ENCODE results near the gene HERC6. TPM values are rescaled to one million over a fixed set of nuclear protein-coding genes. Genes with fewer than 3 reads are reported as not detected.

Gene HERC6
- total RNA-seq: 12.4 and 12.8 TPM in 2 replicates

GRCh38 chr4:88378691-88379559 lies at the start of gene HERC6:
HERC6 (plus strand) TSS chr4:88378852; CDS start chr4:88378922, 70 bp downstream.

DNA sequence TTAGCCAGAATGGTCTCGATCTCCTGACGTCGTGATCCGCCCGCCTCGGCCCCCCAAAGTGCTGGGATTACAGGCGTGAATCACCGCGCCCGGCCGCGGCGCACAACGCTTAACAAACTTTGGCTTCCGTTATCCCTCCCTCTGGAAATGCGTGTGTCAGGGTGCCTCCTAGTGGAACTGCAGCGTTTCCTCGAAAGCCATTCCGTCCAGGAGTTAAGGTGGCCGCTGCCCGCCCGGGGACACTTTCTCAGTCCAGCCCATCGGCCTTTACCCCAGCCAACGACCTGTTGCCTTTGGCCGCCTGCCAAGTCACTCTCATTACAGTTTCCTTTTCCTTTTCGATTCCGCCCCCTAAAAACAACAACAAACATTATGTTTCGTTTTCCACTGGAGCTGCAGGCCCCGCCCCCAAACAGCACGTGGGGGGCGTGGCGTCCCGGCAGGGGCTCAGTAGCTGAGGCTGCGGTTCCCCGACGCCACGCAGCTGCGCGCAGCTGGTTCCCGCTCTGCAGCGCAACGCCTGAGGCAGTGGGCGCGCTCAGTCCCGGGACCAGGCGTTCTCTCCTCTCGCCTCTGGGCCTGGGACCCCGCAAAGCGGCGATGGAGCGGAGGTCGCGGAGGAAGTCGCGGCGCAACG lies 78.1 kb downstream of the HERC6 start, which contains the start of gene HERC5:
TSS of gene HERC5 (plus strand) at position 450 of the 637 bp plus-strand sequence. CDS start at position 601, 151 bp downstream.

Other genes starting within 250 kb of the HERC6 start
- 2.3 and 3.0 TPM in 2 replicates for gene ABCG2, start 220.2 kb upstream of the HERC6 start, total RNA-seq
- 32.5 and 52.1 TPM in 2 replicates for gene PPM1K, start 94.3 kb upstream of the HERC6 start, total RNA-seq
- 1.4 and 2.7 TPM in 2 replicates for gene HERC5, start 78.3 kb downstream of the HERC6 start, total RNA-seq
- gene PYURF, start 144.9 kb downstream of the HERC6 start, total RNA-seq: 71.2 and 81.9 TPM in 2 replicates
- gene HERC3, start 213.6 kb downstream of the HERC6 start, total RNA-seq: 18.9 and 23.4 TPM in 2 replicates